Naive thymus-derived CD4-positive, alpha-beta T cell (primary cell): ENCODE results near the gene SINHCAF. TPM values are rescaled to one million over a fixed set of nuclear protein-coding genes. Genes with fewer than 3 reads are reported as not detected.

Experiments used
- ATAC-seq: fragments of 150-1000 bp; cut with Tn5 transposase; 2 replicates; pipeline ENCODE4 v1.10.0; 2021; ENCODE audit warnings: mild to moderate bottlenecking, moderate library complexity
- CTCF ChIA-PET: fragments of 350-600 bp; sonication (Branson Sonifier 250); formaldehyde crosslinking; loops from one replicate; lab custom pipeline; 2021; ENCODE audit warnings: antibody characterized with exemption; lab: Charles Lee
- POLR2A ChIA-PET: fragments of 350-600 bp; sonication (Branson Sonifier 250); formaldehyde crosslinking; loops from one replicate; lab custom pipeline; 2021; ENCODE audit warnings: antibody characterized with exemption, inconsistent platforms; lab: Charles Lee
- DNase-seq, 9 donors: peaks; one replicate each; pipeline versions ENCODE4 v3.0.0 to v3.0.0-alpha.2; 2020 to 2022; ENCODE audit warnings: mixed read lengths in 1 of 9
- H3K27ac ChIP-seq: one replicate; pipeline ENCODE4 v1.7.0; 2013; ENCODE audit warnings: mild to moderate bottlenecking, low read depth, low read length, moderate library complexity
- H3K27me3 ChIP-seq, 2 donors: one replicate each; pipeline ENCODE4 v1.7.0; 2013; ENCODE audit warnings: low read length in 2 of 2, mild to moderate bottlenecking in 2 of 2, moderate library complexity in 2 of 2; ENCODE audit not compliant: control insufficient read depth in 2 of 2, insufficient read depth in 2 of 2
- H3K36me3 ChIP-seq, 3 experiments: 1 replicate in 2 of 3; 2 replicates in 1 of 3; pipeline ENCODE4 v1.7.0; 2013; ENCODE audit warnings: low read length in 3 of 3, mild to moderate bottlenecking in 3 of 3, moderate library complexity in 1 of 3; ENCODE audit not compliant: insufficient read depth in 3 of 3, control insufficient read depth in 2 of 3
- H3K4me1 ChIP-seq, 2 donors: one replicate each; pipeline ENCODE4 v1.7.0; 2013; ENCODE audit warnings: low read length in 2 of 2, mild to moderate bottlenecking in 2 of 2, moderate library complexity in 1 of 2; ENCODE audit not compliant: control insufficient read depth in 2 of 2, insufficient read depth in 2 of 2
- H3K4me3 ChIP-seq: 2 replicates; pipeline ENCODE4 v1.7.0; 2013; ENCODE audit warnings: mild to moderate bottlenecking, low read length
- H3K9me3 ChIP-seq, 3 experiments: 1 replicate in 2 of 3; 2 replicates in 1 of 3; pipeline ENCODE4 v1.7.0; 2013; ENCODE audit warnings: low read length in 3 of 3; ENCODE audit not compliant: control insufficient read depth in 2 of 3
- H3K27ac Mint-ChIP-seq, 9 donors: one replicate each; pipeline ENCODE4 v1.8.0; 2020 to 2022; ENCODE audit warnings: mixed read lengths in 9 of 9, mild to moderate bottlenecking in 8 of 9, moderate library complexity in 5 of 9, inconsistent platforms in 2 of 9
- H3K27me3 Mint-ChIP-seq, 5 donors: one replicate each; pipeline ENCODE4 v1.8.0; 2021 to 2022; ENCODE audit warnings: mixed read lengths in 5 of 5, mild to moderate bottlenecking in 1 of 5
- H3K36me3 Mint-ChIP-seq, 5 donors: one replicate each; pipeline ENCODE4 v1.8.0; 2020 to 2022; ENCODE audit warnings: mixed read lengths in 5 of 5, mild to moderate bottlenecking in 3 of 5, inconsistent platforms in 1 of 5
- H3K4me1 Mint-ChIP-seq, 7 donors: one replicate each; pipeline ENCODE4 v1.8.0; 2020 to 2022; ENCODE audit warnings: mixed read lengths in 7 of 7, mild to moderate bottlenecking in 3 of 7, inconsistent platforms in 1 of 7
- H3K4me3 Mint-ChIP-seq, 10 donors: one replicate each; pipeline ENCODE4 v1.8.0; 2020 to 2022; ENCODE audit warnings: mild to moderate bottlenecking in 10 of 10, mixed read lengths in 10 of 10, moderate library complexity in 6 of 10, inconsistent platforms in 2 of 10
- H3K9me3 Mint-ChIP-seq, 11 donors: one replicate each; pipeline ENCODE4 v1.8.0; 2020 to 2022; ENCODE audit warnings: mixed read lengths in 11 of 11, mild to moderate bottlenecking in 4 of 11, inconsistent platforms in 1 of 11, moderate library complexity in 1 of 11
- intact Hi-C, 2 donors: fragments of 100-400 bp; cut with micrococcal nuclease; formaldehyde crosslinking; loops; one replicate each; pipeline ENCODE4 v1.15.1; 2023
- polyA plus RNA-seq, 2 donors: library from polyadenylated mRNA; unstranded; fragments of 300-500 nt; fragmentation: Illumina TruSeq; gene quantifications; one replicate each; pipeline ENCODE4 v1.2.3, GENCODE V29; 2021
- total RNA-seq, 6 experiments: library from RNA in 5 of 6; stranded (reverse) in 5 of 6; gene quantifications; 1 replicate in 5 of 6; 2 replicates in 1 of 6; pipeline ENCODE4 v1.2.3 and lab custom pipeline; 2021 to 2026

The SINHCAF gene
- total and polyA plus RNA-seq, 7 experiments from 2014 or later = 47.9 to 114 (median 90.8) TPM

DNA sequence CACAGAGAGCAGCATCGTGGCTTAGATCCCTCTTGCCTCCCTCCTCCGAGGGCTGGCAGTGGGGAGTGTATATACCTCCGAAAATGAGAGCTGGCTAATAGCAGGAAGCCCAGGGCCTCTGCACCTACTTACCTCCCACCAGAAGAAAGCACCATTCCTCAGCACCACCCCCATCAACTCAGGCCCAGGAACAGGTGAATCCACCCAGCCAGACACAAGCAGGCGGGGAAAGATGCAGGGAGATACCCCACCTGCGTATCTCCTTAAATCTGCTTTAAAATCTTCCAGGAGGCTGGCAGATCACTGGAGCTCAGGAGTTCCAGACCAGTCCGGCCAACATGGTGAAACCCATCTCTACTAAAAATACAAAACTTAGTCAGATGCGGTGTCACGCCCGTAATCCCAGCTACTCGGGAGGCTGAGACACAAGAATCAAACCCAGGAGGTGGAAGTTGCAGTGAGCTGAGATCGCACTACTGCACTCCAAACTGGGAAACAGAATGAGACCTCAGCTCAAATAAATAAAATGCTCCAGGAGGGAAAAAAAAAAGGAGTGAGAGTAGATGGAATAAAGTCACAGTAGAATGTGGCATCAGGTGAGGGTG is 93.5 kb downstream of the SINHCAF start:
- no peak overlapping the region for H3K4me3 Mint-ChIP-seq
- peaks cover 0 to 5% (median 2%) of the 10 kb centered on the region in 11 donors for H3K9me3 Mint-ChIP-seq
- no peak overlapping the region for H3K27ac Mint-ChIP-seq

DNA sequence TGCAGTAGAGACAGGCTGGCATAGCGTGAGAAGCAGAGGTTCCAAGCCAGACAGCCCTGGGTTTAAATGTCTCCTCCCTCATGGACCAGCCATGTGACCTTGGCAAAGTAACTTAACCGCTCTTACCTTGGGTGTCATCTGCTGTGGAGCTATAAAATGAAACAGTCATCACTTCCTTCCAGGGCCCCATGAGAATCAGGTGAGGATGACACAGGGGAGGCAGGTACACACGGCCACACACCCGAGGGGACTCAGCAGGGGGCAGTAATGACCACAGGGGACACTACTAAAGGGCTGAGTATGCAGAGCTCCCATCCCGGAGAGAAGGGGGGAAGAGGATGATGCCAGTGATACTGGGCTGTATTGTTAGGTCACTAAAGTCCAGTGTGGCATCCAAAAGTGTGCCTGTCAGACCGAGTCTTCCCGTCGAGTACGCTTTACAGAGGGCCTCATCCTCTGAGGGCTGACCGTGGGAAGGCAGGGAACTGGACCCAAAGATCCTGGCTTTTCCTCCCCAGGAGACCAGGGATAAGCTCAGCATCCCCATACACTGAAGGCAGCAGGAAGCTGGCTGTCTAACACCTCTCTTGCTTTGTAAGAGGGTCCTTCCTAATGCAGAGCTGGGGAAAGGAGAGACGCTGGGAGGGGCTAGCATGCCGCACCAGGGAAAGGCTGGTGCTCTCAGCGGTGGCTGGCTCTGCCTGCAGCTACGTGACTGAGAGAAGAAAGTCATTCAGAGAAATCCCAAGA is 94.2 kb downstream of the SINHCAF start:
- CTCF ChIA-PET = interaction anchor here (1.2 kb wide), 1 partner anchor 7 kb away, joined by 5 read pairs; no protein-coding TSS in a partner anchor
- peaks cover 0 to 5% (median 2%) of the 10 kb centered on the region in 11 donors for H3K9me3 Mint-ChIP-seq

More for the DNA sequence above, 93.5 kb downstream of the SINHCAF start:
- CTCF ChIA-PET = interaction anchor here (0.7 to 0.8 kb wide), 2 partner anchors 9 to 39 kb away, joined by 3 read pairs; no protein-coding TSS in a partner anchor
- Histone ChIP-seq H3K36me3 (no peaks in the 10 kb centered on the region), H3K27me3 (no peaks in the 10 kb centered on the region), H3K9me3 (peaks cover 0 to 3% (median 0%) of the 10 kb centered on the region in 3 experiments), H3K4me3 (no peak overlapping the region), H3K27ac (no peak overlapping the region), H3K4me1 (no peaks in the 10 kb centered on the region)
- Mint-ChIP-seq H3K4me1 (peaks cover 0 to 2% (median 0%) of the 10 kb centered on the region in 7 donors), H3K36me3 (no peaks in the 10 kb centered on the region), H3K27me3 (peaks cover 0 to 21% (median 20%) of the 10 kb centered on the region in 5 donors)
- intact Hi-C loops = no loop called here
- POLR2A ChIA-PET = no interaction called here
- ATAC-seq (no peak), DNase-seq (no peak)

More for the DNA sequence above, 94.2 kb downstream of the SINHCAF start:
- intact Hi-C loops = no loop called here
- H3K27me3 ChIP-seq = no peaks in the 10 kb centered on the region
- peaks cover 0 to 3% (median 0%) of the 10 kb centered on the region in 3 experiments for H3K9me3 ChIP-seq
- H3K27ac ChIP-seq = no peak overlapping the region
- H3K36me3 ChIP-seq = no peaks in the 10 kb centered on the region
- H3K4me1 ChIP-seq = no peaks in the 10 kb centered on the region
- Mint-ChIP-seq H3K4me3 (no peak overlapping the region), H3K4me1 (peaks cover 0 to 2% (median 0%) of the 10 kb centered on the region in 7 donors), H3K36me3 (no peaks in the 10 kb centered on the region), H3K27me3 (peaks cover 0 to 14% (median 13%) of the 10 kb centered on the region in 5 donors), H3K27ac (no peak overlapping the region)
- no peak for DNase-seq
- POLR2A ChIA-PET = interaction anchor here (0.7 kb wide), 1 partner anchor 219 kb away, joined by 3 read pairs; no protein-coding TSS in a partner anchor
- no peak for ATAC-seq
- H3K4me3 ChIP-seq = no peak overlapping the region
